Mesenteric fat pad (tissue), 1 donor: Measurements from ENCODE around the gene TULP1. TPM values are rescaled to one million over a fixed set of nuclear protein-coding genes. Genes with fewer than 3 reads are reported as not detected.

Source experiments
- DNase-seq: peaks from one replicate; pipeline ENCODE4 v3.0.0-alpha.2; 2020; ENCODE audit warnings: low spot score
- total RNA-seq: library from RNA; stranded (reverse); fragmentation: NEBNext Ultra II Directional; extraction: Animal tissue kit (Norgen Biotek cat#: 25700); gene quantifications from one replicate; pipeline ENCODE4 v1.2.1, GENCODE V29; 2021
- donor health status: DM: yes; HTN: yes; CAD: no.

Gene TULP1
- total RNA-seq, 1 donor from 2014 or later, result not detected

DNA sequence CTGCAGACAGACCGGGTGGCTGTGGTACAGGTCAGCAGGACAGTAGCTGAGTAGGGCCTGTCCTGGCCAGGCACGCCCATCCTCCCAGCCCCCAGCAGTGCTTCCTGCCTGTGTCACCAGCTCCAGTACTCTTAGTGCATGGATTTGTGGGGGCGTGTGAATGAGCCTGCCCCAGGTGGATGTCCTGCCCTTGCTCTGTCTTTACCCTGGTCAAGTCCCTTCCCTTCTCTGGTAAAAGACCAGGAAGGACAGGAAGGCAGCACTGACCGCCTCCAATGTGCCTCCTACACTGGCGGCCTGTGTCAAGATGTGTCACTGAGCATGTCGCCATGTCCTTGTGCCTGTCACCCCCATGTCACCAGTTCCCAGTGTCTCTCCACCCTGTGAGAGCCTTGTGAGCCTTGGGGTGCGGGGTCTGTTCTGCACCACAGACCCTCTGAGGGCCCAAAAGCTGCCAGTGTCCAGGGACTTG lies 27.7 kb downstream of the TULP1 start:
- no peak for DNase-seq

DNA sequence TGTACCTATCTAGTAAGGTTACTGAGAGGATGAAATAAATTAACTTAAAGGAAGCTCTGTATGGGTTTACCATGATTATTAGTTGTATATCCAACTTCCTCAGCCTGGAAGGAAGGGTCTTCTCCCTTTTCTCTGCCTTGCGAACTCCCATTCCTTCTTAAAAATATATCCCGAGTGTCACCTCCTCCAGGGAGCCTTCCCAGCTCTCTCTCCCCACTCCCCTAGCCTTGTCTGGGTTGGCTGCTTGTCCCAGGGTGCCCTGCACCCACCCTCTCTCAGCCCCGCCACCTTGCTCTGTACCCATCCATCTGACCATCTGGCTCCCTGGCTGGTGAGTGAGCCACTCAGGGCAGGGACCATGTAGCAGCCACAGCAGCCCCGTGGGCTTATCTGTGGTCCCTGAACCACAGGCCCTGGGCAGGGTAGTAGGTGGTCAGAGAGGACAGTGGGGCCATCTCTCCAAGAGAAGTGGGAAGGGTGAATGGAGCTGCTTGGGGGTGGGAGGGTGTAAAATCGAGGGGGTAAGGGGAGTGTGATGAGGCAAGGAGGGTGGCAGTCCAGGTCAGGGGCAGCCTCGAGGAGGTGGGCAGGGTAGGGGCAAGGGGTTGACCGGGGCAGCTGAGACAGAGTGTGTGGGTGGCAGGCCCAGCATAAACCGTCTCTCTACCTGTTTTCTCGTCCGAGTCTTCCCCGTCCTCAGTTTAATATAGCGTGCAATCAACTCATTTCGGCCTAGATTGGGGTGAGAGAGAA lies 28.6 kb downstream of the TULP1 start:
- DNase-seq, result no peak

DNA sequence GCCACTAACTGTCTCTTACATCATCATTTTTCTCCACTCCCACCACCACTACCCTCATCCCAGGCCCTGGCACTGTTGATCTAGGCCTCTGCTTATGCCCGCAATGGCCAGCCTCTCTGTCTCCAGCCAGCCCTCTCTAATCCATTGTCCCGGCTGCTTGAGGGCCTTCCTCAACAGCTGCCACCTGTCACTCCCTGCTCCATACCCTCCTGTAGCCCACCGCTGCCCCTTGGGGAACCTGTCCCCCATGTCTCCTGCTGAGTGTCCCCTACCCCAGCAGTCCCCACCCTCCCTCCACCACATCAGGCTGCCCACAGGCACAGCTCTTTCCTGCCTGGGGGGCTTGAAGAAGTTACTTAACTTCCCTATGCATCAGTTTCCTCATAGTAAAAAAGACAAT lies 29.2 kb downstream of the TULP1 start:
- DNase-seq, result no peak

DNA sequence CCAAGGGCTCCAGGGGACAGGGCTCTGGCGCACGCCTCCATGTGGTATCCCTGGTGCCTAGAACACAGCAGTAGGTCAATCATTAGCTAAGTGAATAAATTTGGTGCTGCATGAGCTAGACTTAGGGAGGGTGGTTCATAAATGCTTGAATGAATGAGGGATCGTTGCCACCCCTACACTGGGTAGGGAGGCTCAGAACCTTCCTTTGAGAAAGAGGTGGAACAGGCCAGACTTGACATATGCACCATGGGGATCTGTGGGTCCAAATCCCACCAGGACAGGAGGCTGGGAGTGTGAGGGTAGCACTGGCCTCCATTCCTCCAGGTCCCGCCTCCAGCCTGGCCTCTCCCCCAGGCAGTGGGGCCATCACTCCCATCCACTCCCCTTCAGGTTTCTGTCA lies 29.6 kb downstream of the TULP1 start:
- DNase-seq, result no peak

DNA sequence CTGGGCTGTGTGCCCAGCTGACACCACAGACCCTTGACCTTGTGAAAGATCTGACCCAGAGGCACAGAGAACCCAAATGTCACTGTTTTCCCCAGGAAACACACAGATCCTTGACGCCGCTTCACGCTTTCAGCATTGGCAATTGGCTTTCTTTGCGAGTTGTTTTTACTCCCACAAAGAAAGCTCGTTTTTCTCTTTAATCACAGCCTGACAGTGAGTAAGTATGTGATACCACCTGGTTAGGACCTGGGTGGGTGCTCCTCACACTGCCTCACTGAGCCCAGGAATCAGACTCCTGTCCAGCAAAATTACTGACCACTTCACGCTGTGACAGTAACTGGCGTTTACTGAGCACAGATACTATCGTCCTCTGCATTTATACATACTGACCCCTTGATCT lies 31.5 kb downstream of the TULP1 start:
- no peak for DNase-seq

DNA sequence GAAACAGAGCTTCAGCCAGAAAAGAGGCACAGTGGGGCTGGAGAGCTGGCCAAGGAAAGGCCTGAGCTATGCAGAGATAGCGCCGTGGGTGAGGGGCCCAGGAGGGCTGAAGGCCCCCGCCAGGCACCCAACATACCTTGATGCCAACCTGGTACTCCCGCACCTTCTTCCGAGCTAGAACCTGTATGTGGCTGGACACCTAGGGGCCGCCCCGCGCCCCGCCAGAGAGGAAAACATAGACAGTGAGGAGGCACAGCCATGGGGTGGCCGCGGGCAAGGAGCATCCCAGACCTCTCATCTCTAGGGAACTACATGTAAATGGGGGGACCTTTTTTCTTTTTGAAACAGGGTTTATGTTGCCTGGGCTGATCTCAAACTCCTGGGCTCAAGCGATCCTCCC lies 32.5 kb downstream of the TULP1 start:
- no peak for DNase-seq

DNA sequence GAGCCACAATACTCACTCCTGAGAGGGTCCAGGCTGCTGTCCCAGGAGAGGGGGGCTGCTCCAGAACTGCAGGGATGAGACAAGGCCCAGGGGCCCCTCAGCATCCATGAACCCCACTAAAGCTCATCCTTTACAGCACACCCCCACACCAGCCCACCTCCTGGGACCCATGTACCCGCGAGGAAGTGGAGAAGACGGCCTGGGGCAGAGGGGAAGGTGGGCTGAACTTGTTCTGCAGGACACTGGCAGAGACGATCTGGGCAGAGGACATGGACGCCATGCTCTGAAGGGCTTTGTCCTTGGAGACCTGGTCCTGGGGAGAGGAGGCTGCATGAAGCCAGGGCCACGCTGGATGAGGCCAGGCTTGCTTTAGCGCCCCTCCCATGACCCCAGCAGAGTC lies 34.4 kb downstream of the TULP1 start:
- no peak for DNase-seq

DNA sequence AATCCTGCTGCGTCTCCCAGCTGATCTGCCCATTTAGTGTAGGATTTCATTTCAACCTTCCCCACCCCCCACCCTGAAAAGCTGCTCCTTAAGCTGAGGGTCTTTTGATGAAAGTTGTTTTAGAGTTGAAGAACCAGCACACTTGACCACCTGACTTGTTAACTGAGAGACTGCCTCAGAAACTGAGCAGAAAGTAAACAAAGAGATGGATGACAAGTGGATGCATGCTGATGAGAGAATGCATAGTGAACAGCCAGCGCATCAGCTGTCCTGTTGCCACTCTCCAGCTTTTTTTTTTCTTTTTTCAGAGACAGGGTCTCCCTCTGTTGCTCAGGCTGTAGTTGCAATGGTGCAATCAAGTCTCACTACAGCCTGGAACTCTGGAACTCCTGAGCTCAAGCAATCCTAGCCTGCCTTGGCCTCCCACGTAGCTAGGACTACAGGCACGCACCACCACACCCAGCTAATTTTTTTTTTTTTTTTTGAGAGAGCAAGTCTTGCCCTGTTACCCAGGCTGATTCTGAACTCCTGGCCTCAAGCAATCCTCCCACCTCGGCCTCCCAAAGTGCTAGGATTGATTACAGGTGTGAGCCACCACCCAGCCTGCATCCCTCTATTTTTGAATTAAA lies 35.0 kb downstream of the TULP1 start:
- DNase-seq, result no peak

DNA sequence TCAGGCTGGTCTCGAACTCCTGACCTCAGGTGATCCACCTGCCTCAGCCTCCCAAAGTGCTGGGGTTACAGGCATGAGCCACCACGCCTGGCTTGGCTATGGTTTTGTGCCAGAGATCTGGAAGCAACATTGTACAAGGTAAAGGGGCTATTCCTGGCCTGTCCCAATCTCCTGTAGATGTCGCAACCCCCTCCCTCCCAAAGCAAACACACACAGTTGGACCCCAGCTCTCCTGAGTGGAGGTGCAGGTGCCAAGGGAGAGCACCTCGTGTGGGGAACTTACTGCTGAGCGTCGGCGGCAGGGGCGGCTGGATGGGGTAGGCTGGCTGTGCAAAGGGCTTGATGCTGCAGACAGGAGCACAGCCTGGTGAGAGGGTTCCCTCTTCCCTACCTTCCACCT lies 35.7 kb downstream of the TULP1 start:
- no peak for DNase-seq

DNA sequence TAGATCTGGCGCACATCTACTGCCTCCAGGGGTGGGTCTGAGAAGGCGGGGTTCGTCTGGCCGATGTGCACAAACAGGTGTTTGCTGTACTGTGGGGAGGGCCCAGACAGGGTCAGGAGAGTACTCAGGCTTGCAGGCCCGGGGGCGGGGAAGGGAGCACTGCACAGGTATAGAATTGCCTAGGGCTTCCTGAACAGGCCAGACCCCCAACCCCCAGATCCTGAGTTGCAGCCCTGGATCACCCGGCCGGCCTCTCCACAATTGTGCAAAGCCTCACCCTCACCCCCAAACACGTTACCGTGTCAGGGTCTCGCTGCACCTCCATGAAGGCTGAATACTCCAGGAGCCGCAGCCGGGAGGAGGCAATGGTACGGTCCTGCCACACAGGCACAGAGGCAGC lies 36.7 kb downstream of the TULP1 start:
- DNase-seq, result no peak

DNA sequence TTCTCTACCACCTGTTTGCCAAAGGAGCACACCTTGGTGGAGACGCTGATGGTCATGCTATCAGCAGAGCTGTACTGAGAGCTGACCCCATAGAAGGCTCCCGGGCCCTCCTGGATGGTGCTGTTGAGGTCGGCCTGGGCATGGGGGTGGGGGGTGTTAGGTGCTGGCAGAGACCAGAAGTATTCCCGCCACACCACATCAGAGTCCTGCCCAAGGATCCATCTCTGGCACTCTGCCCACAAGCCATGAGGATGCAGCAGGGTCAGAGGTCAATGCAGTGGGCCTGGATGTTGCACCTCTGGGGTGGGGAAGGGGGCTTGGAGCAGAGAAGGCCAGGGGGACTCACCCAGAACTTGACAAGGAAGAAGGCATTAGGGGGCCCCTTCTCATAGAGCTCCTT lies 37.1 kb downstream of the TULP1 start:
- DNase-seq, result no peak

DNA sequence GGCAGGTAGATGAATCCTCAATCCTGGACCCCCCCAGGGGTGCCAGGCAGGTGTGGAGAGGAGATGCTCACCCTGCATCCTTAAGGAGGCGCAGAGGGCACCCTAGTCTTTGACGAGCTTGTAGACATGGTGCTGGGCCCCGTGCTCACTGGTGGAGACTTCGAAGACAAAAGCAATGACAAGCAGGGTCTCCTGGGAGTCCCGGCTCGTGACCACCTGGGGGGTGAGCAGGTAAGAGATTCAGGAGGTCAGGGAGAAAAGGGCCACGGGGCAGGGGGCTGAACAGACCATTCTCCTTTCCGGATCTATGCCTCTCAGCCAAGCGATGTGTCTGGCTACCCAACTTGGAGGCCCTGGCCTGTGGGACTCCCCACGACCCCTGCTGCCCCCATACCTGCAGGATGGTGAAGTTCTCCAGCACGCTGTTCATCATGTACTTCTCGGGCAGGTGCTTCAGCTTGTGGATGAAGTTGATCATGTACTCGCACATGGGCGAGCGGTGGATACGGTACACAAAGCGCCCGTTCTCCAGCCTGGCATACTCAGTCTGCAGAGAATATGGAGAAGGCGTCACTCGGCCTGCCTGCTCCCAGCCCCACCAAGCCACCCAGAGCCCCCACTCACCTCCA lies 37.6 kb downstream of the TULP1 start:
- no peak for DNase-seq

DNA sequence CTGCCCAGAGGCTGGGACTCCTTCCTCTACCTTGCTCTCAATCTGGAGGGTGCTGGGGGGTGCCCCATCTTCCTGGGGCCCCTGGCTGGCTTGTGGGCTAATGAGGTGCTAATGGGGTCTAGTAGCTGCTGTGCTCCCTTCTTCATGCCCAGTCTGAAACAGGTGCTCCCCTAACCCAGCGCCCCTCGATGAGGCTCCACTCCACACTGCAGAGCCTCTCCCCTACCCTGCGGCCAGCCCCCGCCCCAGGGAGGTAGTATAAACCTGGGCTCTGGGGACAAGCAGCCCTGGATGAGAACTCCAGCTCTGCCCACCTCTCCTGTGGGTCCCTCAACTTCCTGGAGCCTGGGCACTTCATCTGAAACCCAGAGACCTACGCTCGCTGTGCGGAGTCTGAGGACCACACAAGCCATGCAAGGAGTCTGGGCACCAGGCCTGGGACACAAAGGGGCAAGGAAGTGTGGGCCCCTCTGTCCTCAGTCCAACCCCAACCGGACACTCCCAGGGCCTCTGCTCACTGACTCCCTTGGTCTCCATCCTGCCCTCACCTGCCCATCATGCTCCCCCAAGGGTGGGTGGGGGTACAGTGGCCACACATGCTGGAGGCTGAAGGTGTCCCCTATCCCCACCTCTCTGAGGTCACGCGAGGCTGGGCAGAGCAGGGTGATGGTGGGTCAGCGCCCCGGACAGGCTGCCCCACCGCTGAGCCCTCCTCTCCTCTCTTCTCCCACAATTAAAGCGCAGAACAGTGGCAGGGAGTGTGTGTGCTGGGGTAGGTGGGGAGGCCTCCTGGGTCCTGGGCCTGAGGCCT lies 38.4 kb downstream of the TULP1 start:
- DNase-seq, result no peak

DNA sequence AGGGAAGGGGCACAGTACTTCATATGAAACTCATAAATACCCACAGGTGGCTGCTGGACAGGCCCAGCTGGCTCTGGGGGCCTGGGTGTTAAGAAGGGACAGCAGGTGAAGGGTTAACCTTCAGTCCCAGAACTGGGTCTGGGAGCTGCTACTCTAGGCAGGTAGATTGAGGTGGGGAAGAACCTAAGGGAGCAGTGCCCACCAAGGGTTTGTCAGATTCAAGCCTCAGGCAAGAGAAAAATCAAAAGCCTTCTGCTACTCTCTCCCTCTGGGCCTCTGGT lies 38.9 kb downstream of the TULP1 start:
- no peak for DNase-seq

DNA sequence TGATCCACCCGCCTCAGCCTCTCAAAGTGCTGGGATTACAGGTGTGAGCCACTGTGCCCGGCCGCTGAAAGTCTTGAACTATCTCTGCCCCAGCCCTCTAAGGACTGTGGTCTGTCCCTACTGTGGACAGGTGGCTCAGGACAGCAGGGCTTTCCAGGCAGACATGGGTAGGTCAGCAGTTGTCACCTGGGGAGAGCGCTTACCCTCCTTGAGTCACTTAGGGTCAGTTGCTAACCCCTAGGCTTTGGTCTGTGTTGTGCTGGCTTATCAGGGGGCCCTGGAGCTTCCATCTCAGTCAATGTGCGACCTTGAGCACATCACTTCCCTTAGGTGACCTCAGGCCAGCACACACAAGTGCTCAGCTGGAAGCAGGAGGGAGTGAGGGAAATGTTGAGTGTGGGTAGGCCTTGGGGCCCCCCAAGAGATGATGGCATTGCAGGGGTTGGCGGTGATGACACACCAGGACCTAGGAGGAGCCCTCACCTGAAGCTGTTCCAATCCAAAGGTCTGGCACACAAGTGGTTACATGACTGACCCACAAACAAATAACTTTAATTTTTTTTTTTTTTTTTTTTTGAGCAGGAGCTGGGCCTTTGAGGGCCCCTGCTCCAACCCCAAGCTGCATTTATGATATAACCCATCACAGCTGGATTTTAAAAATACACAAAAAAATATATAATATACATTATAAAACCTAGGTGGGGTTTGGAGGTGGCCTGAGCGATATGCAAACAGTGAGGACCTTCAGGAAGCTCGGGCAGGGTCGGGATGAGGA lies 39.4 kb downstream of the TULP1 start:
- no peak for DNase-seq

DNA sequence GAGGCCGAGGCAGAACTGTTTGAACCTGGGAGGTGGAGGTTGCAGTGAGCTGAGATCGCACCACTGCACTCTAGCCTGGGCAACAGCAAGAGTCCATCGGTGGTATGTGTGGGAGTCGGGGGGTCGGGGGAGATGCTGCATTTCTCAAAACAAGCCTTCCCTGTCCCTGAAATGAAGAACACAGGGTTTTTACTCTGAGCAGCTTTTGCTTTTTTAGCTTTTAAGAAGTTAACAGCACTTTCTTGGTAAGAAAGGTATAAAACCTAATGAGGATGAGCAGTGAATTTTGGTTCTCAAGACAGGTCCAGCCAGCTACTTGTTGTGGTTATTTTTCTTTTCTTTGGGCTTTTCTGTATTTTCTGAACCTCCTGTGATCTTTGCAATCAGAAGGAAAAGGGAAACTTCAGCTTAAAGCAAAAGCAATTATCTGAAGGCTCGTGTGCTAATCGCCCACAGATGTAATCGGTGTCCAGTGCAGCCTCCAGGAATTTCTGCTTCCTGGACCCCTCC lies 40.8 kb downstream of the TULP1 start:
- DNase-seq, result no peak

DNA sequence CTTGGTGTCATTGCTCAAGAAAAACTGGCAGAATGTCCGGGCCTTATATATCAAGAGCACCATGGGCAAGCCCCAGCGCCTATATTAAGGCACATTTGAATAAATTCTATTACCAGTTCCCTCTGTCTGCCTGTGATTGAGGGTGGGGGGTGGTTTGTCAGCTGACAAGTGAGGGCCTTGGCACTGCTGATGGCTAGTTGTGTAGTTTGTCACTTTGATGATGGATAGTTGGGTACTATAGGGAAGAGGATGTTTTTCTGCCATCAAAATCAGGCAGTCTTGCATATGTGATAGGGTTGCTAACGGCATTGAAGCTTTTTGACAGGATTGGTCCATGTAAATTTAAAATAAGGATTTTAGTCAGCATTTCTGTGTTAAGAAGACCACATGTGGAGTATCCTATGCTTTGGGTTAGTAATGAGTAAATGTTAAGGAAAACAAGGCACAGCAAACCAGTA lies 42.0 kb downstream of the TULP1 start:
- DNase-seq, result no peak

DNA sequence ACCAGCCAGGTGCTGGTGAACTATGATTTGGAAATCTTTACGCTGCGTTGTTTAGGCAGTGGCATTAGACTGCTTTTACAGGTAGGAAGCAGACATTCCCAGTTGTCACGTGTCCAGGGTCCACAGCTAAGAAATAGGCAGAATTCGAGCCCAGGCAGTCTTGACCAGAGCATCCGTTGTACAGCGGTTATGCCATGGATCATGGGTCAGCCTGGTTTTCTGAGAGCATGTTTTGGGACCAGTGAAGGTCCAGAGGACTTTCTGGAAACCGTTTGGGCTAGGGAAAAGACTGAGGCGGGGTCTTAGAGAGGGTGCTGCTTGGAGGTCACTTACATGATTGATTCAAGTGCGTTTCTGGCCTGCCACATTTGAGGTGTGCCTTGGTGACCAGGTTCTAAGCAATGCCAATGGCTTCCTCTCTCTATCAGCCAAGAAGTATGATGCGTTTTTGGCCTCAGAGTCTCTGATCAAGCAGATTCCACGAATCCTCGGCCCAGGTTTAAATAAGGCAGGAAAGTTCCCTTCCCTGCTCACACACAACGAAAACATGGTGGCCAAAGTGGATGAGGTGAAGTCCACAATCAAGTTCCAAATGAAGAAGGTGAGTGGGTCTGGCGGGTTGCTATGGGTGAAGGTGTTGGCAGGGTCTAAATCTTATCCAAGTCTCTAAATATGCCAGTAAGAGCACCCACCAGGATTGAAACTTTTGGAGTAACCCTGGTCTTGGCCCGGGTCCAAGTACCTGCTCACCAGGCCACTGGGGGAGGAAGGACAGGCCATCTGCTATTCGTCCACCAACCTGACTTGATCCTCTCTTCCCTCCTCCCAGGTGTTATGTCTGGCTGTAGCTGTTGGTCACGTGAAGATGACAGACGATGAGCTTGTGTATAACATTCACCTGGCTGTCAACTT lies 42.7 kb downstream of the TULP1 start:
- DNase-seq, result no peak

DNA sequence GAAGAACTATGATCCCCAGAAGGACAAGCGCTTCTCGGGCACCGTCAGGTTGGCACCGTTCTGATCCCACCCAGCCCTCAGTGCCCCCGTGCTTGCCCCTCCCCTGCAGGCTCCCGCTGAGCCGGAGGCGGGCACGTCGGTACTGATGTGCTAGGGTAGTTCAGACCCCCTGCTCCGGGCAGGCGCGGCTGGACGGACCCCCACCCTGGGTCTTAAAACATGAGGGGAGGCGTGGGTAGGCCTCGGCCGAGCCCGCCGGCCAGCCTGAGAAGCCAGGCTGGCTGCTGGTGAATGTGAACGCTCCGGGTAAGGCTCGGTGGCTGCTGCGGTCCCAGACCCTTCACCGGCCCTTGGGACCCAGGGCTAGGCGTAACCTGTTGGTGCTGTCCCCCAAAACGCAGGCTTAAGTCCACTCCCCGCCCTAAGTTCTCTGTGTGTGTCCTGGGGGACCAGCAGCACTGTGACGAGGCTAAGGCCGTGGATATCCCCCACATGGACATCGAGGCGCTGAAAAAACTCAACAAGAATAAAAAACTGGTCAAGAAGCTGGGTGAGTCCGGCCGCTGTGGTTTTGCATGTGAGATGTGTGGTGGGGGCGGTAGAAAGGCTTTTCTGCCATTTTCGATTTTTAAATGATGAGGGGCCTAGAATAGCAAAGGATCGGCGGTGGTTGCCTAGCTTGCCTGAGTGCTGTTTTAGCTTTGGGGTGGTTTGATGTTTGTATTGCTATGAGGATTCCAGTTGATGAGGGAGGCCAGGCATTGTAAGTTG lies 43.5 kb downstream of the TULP1 start:
- no peak for DNase-seq
